ENCODE results near the gene CYP27B1.

DNA sequence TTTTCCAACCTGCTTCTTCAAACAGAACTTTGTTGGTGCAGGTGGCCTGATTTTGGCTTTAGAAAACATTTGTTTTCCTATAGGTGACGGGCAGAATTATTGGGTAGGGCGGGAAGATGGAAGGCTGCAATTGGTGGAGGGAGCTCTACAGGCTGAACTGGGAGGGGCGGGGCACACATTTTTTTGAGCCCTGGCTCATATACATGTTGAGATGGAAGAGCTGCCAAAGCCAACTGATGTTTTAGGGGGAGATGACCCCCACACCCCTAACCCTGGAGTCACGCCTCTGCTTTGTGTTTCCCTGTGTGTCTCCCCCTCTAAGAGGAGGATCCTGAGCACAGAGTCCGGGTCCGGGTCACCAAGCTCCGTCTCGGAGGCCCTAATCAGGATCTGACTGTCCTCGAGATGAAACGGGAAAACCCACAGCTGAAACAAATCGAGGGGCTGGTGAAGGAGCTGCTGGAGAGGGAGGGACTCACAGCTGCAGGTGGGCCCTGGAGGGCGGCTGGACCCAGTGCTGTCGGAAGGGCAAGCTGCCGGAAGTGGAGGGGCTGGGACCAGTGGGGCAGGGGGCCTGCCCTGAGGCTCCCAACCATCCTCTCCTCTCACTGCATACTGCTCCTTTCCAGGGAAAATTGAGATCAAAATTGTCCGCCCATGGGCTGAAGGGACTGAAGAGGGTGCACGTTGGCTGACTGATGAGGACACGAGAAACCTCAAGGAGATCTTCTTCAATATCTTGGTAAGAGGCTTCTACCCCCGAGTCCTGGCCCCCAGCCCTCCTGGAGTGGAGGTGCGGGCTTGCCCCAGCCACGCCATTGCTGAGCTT, 46.9 kb downstream of the CYP27B1 start:
- TF ChIP-seq, protein P1, sequence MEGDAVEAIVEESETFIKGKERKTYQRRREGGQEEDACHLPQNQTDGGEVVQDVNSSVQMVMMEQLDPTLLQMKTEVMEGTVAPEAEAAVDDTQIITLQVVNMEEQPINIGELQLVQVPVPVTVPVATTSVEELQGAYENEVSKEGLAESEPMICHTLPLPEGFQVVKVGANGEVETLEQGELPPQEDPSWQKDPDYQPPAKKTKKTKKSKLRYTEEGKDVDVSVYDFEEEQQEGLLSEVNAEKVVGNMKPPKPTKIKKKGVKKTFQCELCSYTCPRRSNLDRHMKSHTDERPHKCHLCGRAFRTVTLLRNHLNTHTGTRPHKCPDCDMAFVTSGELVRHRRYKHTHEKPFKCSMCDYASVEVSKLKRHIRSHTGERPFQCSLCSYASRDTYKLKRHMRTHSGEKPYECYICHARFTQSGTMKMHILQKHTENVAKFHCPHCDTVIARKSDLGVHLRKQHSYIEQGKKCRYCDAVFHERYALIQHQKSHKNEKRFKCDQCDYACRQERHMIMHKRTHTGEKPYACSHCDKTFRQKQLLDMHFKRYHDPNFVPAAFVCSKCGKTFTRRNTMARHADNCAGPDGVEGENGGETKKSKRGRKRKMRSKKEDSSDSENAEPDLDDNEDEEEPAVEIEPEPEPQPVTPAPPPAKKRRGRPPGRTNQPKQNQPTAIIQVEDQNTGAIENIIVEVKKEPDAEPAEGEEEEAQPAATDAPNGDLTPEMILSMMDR (IDR thresholded peaks at IDR 0.05) = no peak
- TF ChIP-seq POLR2A (IDR thresholded peaks at IDR 0.05) (no peak), POLR2AphosphoS5 (IDR thresholded peaks at IDR 0.05) (no peak)

All from gastroesophageal sphincter (tissue), 3 donors.